ENCODE data around the gene DPP6. TPM values are rescaled to one million over a fixed set of nuclear protein-coding genes. Genes with fewer than 3 reads are reported as not detected.

The DPP6 gene
- total and polyA plus RNA-seq, 2 experiments from 2014 or later = 0.20 to 0.44 TPM

- H3K4me3 ChIP-seq = no peak overlapping the region
- H2AFZ ChIP-seq = no peak overlapping the region
- H3K36me3 ChIP-seq (replicated peaks; ENCODE audit: insufficient read depth, low read depth) = no peaks in the 10 kb centered on the region
- no peak for DNase-seq (ENCODE audit: low spot score)
- no peak overlapping the region for H3K27ac ChIP-seq
- no peaks in the 10 kb centered on the region for H3K4me1 ChIP-seq (ENCODE audit: insufficient read depth)
- H3K27me3 ChIP-seq = no peaks in the 10 kb centered on the region
- no peaks in the 10 kb centered on the region for H3K9me2 ChIP-seq (replicated peaks; ENCODE audit: insufficient read depth)
- no peak overlapping the region for H3K4me2 ChIP-seq
- no peaks in the 10 kb centered on the region for H4K20me1 ChIP-seq (ENCODE audit: insufficient read depth, poor library complexity, severe bottlenecking)
- no peaks in the 10 kb centered on the region for H3K79me2 ChIP-seq
- H3K9me3 ChIP-seq (ENCODE audit: low read depth) = no peaks in the 10 kb centered on the region
- TF ChIP-seq EZH2phosphoT487 (IDR thresholded peaks at IDR 0.05; ENCODE audit: low read depth, severe bottlenecking, unreplicated experiment) (no peak), EZH2 (IDR thresholded peaks at IDR 0.05; ENCODE audit: borderline replicate concordance) (no peak), CTCF (IDR thresholded peaks at IDR 0.05; ENCODE audit: poor library complexity) (no peak)
- WGBS (ENCODE audit: low lambda C conversion rate, missing lambda C conversion rate) = 95% methylated on average over 8 of the region's 8 CpGs
Observed at GRCh38 chr7:154882931-154883474, 830.8 kb downstream of the DPP6 start.

GRCh38 chr7:154884348-154884920 lies 832.2 kb downstream of the DPP6 start:
- TF ChIP-seq EZH2 (IDR thresholded peaks at IDR 0.05; ENCODE audit: borderline replicate concordance) (no peak), EZH2phosphoT487 (IDR thresholded peaks at IDR 0.05; ENCODE audit: low read depth, severe bottlenecking, unreplicated experiment) (no peak), CTCF (IDR thresholded peaks at IDR 0.05; ENCODE audit: poor library complexity) (no peak)
- WGBS (ENCODE audit: low lambda C conversion rate, missing lambda C conversion rate) = 97% methylated on average over 7 of the region's 7 CpGs

GRCh38 chr7:154886591-154886990 lies 834.4 kb downstream of the DPP6 start:
- H3K27me3 ChIP-seq = no peaks in the 10 kb centered on the region
- DNase-seq (ENCODE audit: low spot score) = no peak
- H3K79me2 ChIP-seq = no peaks in the 10 kb centered on the region
- H3K36me3 ChIP-seq (replicated peaks; ENCODE audit: insufficient read depth, low read depth) = no peaks in the 10 kb centered on the region
- no peak overlapping the region for H2AFZ ChIP-seq
- H3K4me3 ChIP-seq = no peak overlapping the region
- no peaks in the 10 kb centered on the region for H3K9me3 ChIP-seq (ENCODE audit: low read depth)
- WGBS (ENCODE audit: low lambda C conversion rate, missing lambda C conversion rate) = 82% methylated on average over 9 of the region's 9 CpGs
- H3K4me2 ChIP-seq = no peak overlapping the region
- TF ChIP-seq EZH2phosphoT487 (IDR thresholded peaks at IDR 0.05; ENCODE audit: low read depth, severe bottlenecking, unreplicated experiment) = no peak
- TF ChIP-seq CTCF (IDR thresholded peaks at IDR 0.05; ENCODE audit: poor library complexity) = no peak
- no peak for TF ChIP-seq EZH2 (IDR thresholded peaks at IDR 0.05; ENCODE audit: borderline replicate concordance)
- no peaks in the 10 kb centered on the region for H3K9me2 ChIP-seq (replicated peaks; ENCODE audit: insufficient read depth)
- H3K4me1 ChIP-seq (ENCODE audit: insufficient read depth) = no peaks in the 10 kb centered on the region
- H4K20me1 ChIP-seq (ENCODE audit: insufficient read depth, poor library complexity, severe bottlenecking) = no peaks in the 10 kb centered on the region
- H3K27ac ChIP-seq = no peak overlapping the region

More at GRCh38 chr7:154884348-154884920, 832.2 kb downstream of the DPP6 start:
- no peaks in the 10 kb centered on the region for H3K36me3 ChIP-seq (replicated peaks; ENCODE audit: insufficient read depth, low read depth)
- H4K20me1 ChIP-seq (ENCODE audit: insufficient read depth, poor library complexity, severe bottlenecking) = no peaks in the 10 kb centered on the region
- H3K4me3 ChIP-seq = no peak overlapping the region
- no peaks in the 10 kb centered on the region for H3K9me2 ChIP-seq (replicated peaks; ENCODE audit: insufficient read depth)
- H2AFZ ChIP-seq = no peak overlapping the region
- DNase-seq (ENCODE audit: low spot score) = no peak
- H3K27ac ChIP-seq = no peak overlapping the region
- H3K4me1 ChIP-seq (ENCODE audit: insufficient read depth) = no peaks in the 10 kb centered on the region
- no peaks in the 10 kb centered on the region for H3K79me2 ChIP-seq
- H3K4me2 ChIP-seq = no peak overlapping the region
- no peaks in the 10 kb centered on the region for H3K27me3 ChIP-seq
- H3K9me3 ChIP-seq (ENCODE audit: low read depth) = no peaks in the 10 kb centered on the region
